ENCODE measurements around the gene VPS11.

- TF ChIP-seq CTCF (IDR thresholded peaks at IDR 0.05 in 2 of 3, conservative IDR thresholded peaks at IDR 0.05 in 1 of 3; ENCODE audit: control insufficient read depth in 2 of 3, extremely low read depth in 1 of 3, insufficient read depth in 1 of 3, low read depth in 3 of 3, low read length in 3 of 3) (no peak), YY1 (IDR thresholded peaks at IDR 0.05; ENCODE audit: low read depth, low read length) (no peak), BCL3 (IDR thresholded peaks at IDR 0.05; ENCODE audit: borderline replicate concordance, insufficient read depth, low read depth, low read length, poor library complexity, severe bottlenecking) (no peak), USF2 (IDR thresholded peaks at IDR 0.05; ENCODE audit: borderline replicate concordance, low read depth, low read length) (no peak), SMC3 (IDR thresholded peaks at IDR 0.05; ENCODE audit: borderline replicate concordance, low read length) (no peak), POLR2AphosphoS5 (IDR thresholded peaks at IDR 0.05; ENCODE audit: low read length) (no peak), ZNF24 (IDR thresholded peaks at IDR 0.05) (no peak), WRNIP1 (IDR thresholded peaks at IDR 0.05; ENCODE audit: borderline replicate concordance, low read depth, low read length) (no peak), LARP7 (IDR thresholded peaks at IDR 0.05) (no peak), NRF1 (conservative IDR thresholded peaks at IDR 0.05; ENCODE audit: low read depth, low read length) (no peak), POLR2A (IDR thresholded peaks at IDR 0.05; ENCODE audit: low read depth, low read length) (no peak), SUZ12 (IDR thresholded peaks at IDR 0.05; ENCODE audit: unreplicated experiment) (no peak), JUND (IDR thresholded peaks at IDR 0.05; ENCODE audit: low read depth, low read length) (no peak)
- TF ChIP-seq, protein P1, sequence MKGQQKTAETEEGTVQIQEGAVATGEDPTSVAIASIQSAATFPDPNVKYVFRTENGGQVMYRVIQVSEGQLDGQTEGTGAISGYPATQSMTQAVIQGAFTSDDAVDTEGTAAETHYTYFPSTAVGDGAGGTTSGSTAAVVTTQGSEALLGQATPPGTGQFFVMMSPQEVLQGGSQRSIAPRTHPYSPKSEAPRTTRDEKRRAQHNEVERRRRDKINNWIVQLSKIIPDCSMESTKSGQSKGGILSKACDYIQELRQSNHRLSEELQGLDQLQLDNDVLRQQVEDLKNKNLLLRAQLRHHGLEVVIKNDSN (IDR thresholded peaks at IDR 0.05; ENCODE audit: borderline replicate concordance, extremely low read length, insufficient read depth, low read depth, low read length), result no peak
Observed at GRCh38 chr11:119061256-119061655, 6.4 kb upstream of the VPS11 start.

All from GM12878 (cell line).